SK-N-SH (cell line): ENCODE data around the gene SFMBT2. TPM values are rescaled to one million over a fixed set of nuclear protein-coding genes. Genes with fewer than 3 reads are reported as not detected.

Experiments
- CTCF ChIA-PET: fragments of 300-600, 350-600 bp; formaldehyde crosslinking; extraction: SDS; loops from one replicate; lab custom pipeline; 2021; lab: Yijun Ruan, JAX
- POLR2A ChIA-PET: fragments of 350-600 bp; sonication (Branson Sonifier 250); formaldehyde crosslinking; extraction: SDS; loops from one replicate; lab custom pipeline; 2020; ENCODE audit warnings: antibody characterized with exemption, inconsistent platforms; lab: Yijun Ruan, JAX
- DNase-seq: peaks from one replicate; pipeline ENCODE4 v3.0.0; 2012
- H2AFZ ChIP-seq: fragments of 200-600 bp; sonication (generic); 2 replicates; pipeline ENCODE4 v1.8.1; 2016; ENCODE audit warnings: antibody characterized with exemption, mild to moderate bottlenecking, low read depth
- H3F3A ChIP-seq: fragments of 200-600 bp; sonication (generic); replicated peaks from 2 replicates; pipeline ENCODE3; 2016; ENCODE audit warnings: antibody characterized with exemption, mild to moderate bottlenecking; ENCODE audit not compliant: insufficient read depth
- H3K27ac ChIP-seq, 2 experiments: fragments of 200-500 bp in 1 of 2; fragments of 200-600 bp in 1 of 2; sonication (Bioruptor generic) in 1 of 2; sonication (generic), shearing (Covaris generic) in 1 of 2; 2 replicates each; pipeline versions ENCODE4 v1.5.1 to v1.6.1; 2014 to 2016; ENCODE audit warnings: low read depth in 2 of 2, inconsistent platforms in 1 of 2, low read length in 1 of 2, mild to moderate bottlenecking in 1 of 2, mixed read lengths in 1 of 2
- H3K27me3 ChIP-seq: fragments of 200-600 bp; sonication (generic), shearing (Covaris generic); 2 replicates; pipeline ENCODE4 v1.6.1; 2016; ENCODE audit warnings: mixed run types; ENCODE audit not compliant: insufficient read depth
- H3K36me3 ChIP-seq, 2 experiments: fragments of 200-500 bp in 1 of 2; fragments of 200-600 bp in 1 of 2; sonication (Bioruptor generic) in 1 of 2; sonication (generic) in 1 of 2; replicated peaks in 1 of 2; 2 replicates each; pipeline versions ENCODE3 to v1.5.1; 2014 to 2016; ENCODE audit warnings: low read length in 1 of 2, mild to moderate bottlenecking in 1 of 2; ENCODE audit not compliant: insufficient read depth in 2 of 2, control insufficient read depth in 1 of 2
- H3K4me1 ChIP-seq, 2 experiments: fragments of 200-500 bp in 1 of 2; fragments of 200-600 bp in 1 of 2; sonication (Bioruptor generic) in 1 of 2; sonication (generic), shearing (Covaris generic) in 1 of 2; 2 replicates each; pipeline versions ENCODE4 v1.5.1 to v1.6.1; 2014 to 2016; ENCODE audit warnings: low read depth in 1 of 2, low read length in 1 of 2, mixed run types in 1 of 2; ENCODE audit not compliant: insufficient read depth in 2 of 2, control insufficient read depth in 1 of 2
- H3K4me2 ChIP-seq: fragments of 200-600 bp; sonication (generic), shearing (Covaris generic); 2 replicates; pipeline ENCODE4 v1.6.1; 2017; ENCODE audit warnings: mixed run types
- H3K4me3 ChIP-seq, 2 experiments: fragments of 200-500 bp in 1 of 2; fragments of 200-600 bp in 1 of 2; sonication (Bioruptor generic) in 1 of 2; sonication (generic), shearing (Covaris generic) in 1 of 2; 2 replicates each; pipeline versions ENCODE4 v1.5.1 to v1.8.1; 2014 to 2016; ENCODE audit warnings: low read depth in 2 of 2, inconsistent platforms in 1 of 2, low read length in 1 of 2, mild to moderate bottlenecking in 1 of 2, mixed read lengths in 1 of 2, moderate library complexity in 1 of 2
- H3K79me2 ChIP-seq: fragments of 200-600 bp; sonication (generic); 2 replicates; pipeline ENCODE4 v1.8.1; 2017; ENCODE audit warnings: mild to moderate bottlenecking; ENCODE audit not compliant: insufficient read depth
- H3K9ac ChIP-seq: fragments of 200-600 bp; sonication (generic); 2 replicates; pipeline ENCODE4 v1.6.1; 2017; ENCODE audit warnings: mixed run types
- H3K9me2 ChIP-seq: fragments of 200-600 bp; sonication (generic); 2 replicates; pipeline ENCODE4 v1.6.1; 2017; ENCODE audit warnings: mixed run types
- H3K9me3 ChIP-seq: fragments of 200-600 bp; sonication (generic); 2 replicates; pipeline ENCODE4 v1.6.1; 2017; ENCODE audit warnings: mixed run types, mild to moderate bottlenecking, moderate library complexity
- H4K20me1 ChIP-seq: fragments of 200-600 bp; sonication (generic); 2 replicates; pipeline ENCODE4 v1.6.1; 2017; ENCODE audit warnings: mild to moderate bottlenecking, mixed run types; ENCODE audit not compliant: insufficient read depth
- FOXJ3 ChIP-seq: sonication (generic); formaldehyde crosslinking; IDR thresholded peaks from 2 replicates; pipeline ENCODE4 v1.5.1; 2020; ENCODE audit warnings: mild to moderate bottlenecking, missing genetic modification reagents
- GABPA ChIP-seq: IDR thresholded peaks from 2 replicates; pipeline ENCODE4 v1.4.0; 2012; ENCODE audit warnings: low read depth, mild to moderate bottlenecking
- MXI1 ChIP-seq: IDR thresholded peaks from 2 replicates; pipeline ENCODE4 v1.6.1; 2012; ENCODE audit warnings: mild to moderate bottlenecking, low read depth, low read length, improper control_type of control experiment
- RCOR1 ChIP-seq: fragments of 150-350 bp; IDR thresholded peaks from 2 replicates; pipeline ENCODE4 v1.6.1; 2017; ENCODE audit warnings: antibody characterized with exemption, low read length
- RFX5 ChIP-seq: IDR thresholded peaks from 2 replicates; pipeline ENCODE4 v1.6.1; 2012; ENCODE audit warnings: mild to moderate bottlenecking, improper control_type of control experiment, low read length
- TAF1 ChIP-seq: IDR thresholded peaks from 2 replicates; pipeline ENCODE4 v1.6.1; 2012; ENCODE audit warnings: low read depth, mild to moderate bottlenecking, low read length, moderate library complexity, borderline replicate concordance
- TCF12 ChIP-seq: IDR thresholded peaks from 2 replicates; pipeline ENCODE4 v1.4.0; 2012
- YY1 ChIP-seq: IDR thresholded peaks from 2 replicates; pipeline ENCODE4 v1.4.0; 2012; ENCODE audit warnings: low read depth, mild to moderate bottlenecking
- WGBS: methylation state at CpG from one replicate; pipeline ENCODE4 v1.1.6; 2017; ENCODE audit warnings: low lambda C conversion rate; 5-methylcytosine and 5-hydroxymethylcytosine counted together
- polyA plus RNA-seq, 3 experiments: library from polyadenylated mRNA; depleted of rRNA; stranded (reverse); fragments of >200 nt; gene quantifications; 2 replicates each; pipeline ENCODE4 v1.2.3, GENCODE V29; 2012
- TF ChIP-seq, protein P1 (sequence below): IDR thresholded peaks from 2 replicates; pipeline ENCODE4 v1.4.0; 2012; ENCODE audit warnings: low read depth, borderline replicate concordance
- TF ChIP-seq, protein P2 (sequence below): IDR thresholded peaks from 2 replicates; pipeline ENCODE4 v1.4.0; 2012; ENCODE audit warnings: low read depth, borderline replicate concordance
- TF ChIP-seq, protein P3 (sequence below): fragments of 150-350 bp; IDR thresholded peaks from 2 replicates; pipeline ENCODE4 v1.6.1; 2016; ENCODE audit warnings: mild to moderate bottlenecking, low read depth, low read length
- TF ChIP-seq, protein P4 (sequence below): IDR thresholded peaks from 2 replicates; pipeline ENCODE4; 2012

SFMBT2 gene
- polyA plus RNA-seq, 1 of the 3 experiments (the other 2 are of a cell fraction), result 0.20 TPM

DNA sequence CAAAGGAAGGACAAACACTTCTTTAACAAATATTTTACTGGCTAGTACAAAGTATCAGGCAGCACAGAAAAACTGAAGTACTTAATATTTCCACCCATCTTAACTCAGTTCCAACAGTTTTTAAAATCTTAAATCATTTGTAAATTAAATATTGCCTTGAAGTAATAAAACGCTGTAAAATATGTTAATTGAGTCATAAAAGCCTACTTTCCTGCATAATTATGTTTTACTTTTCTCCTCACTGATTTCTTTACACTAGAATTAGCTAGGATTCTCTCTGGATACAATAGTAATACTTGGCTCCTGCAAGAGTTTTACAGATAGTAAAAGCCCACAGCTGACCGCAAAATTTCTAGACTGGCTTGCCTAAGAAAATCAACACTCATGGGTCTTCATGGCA lies 74.9 kb downstream of the SFMBT2 start:
- no peaks in the 10 kb centered on the region for H3K27me3 ChIP-seq
- H3K4me2 ChIP-seq, result no peak overlapping the region
- no peak for DNase-seq
- no peaks in the 10 kb centered on the region for H3K79me2 ChIP-seq
- no peak overlapping the region for H3K4me3 ChIP-seq
- WGBS, result 62% methylated on average over 2 of the region's 2 CpGs
- peaks cover 0 to 4% of the 10 kb centered on the region in 2 experiments; a peak in 1 of 4 replicates for H3K4me1 ChIP-seq
- TF ChIP-seq RFX5, result no peak
- no peak for TF ChIP-seq GABPA
- TF ChIP-seq, protein P1, sequence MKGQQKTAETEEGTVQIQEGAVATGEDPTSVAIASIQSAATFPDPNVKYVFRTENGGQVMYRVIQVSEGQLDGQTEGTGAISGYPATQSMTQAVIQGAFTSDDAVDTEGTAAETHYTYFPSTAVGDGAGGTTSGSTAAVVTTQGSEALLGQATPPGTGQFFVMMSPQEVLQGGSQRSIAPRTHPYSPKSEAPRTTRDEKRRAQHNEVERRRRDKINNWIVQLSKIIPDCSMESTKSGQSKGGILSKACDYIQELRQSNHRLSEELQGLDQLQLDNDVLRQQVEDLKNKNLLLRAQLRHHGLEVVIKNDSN, result no peak
- TF ChIP-seq TAF1, result no peak
- TF ChIP-seq MXI1, result no peak
- TF ChIP-seq FOXJ3, result no peak
- TF ChIP-seq TCF12, result no peak
- TF ChIP-seq, protein P2, sequence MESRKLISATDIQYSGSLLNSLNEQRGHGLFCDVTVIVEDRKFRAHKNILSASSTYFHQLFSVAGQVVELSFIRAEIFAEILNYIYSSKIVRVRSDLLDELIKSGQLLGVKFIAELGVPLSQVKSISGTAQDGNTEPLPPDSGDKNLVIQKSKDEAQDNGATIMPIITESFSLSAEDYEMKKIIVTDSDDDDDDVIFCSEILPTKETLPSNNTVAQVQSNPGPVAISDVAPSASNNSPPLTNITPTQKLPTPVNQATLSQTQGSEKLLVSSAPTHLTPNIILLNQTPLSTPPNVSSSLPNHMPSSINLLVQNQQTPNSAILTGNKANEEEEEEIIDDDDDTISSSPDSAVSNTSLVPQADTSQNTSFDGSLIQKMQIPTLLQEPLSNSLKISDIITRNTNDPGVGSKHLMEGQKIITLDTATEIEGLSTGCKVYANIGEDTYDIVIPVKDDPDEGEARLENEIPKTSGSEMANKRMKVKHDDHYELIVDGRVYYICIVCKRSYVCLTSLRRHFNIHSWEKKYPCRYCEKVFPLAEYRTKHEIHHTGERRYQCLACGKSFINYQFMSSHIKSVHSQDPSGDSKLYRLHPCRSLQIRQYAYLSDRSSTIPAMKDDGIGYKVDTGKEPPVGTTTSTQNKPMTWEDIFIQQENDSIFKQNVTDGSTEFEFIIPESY, result no peak
- TF ChIP-seq, protein P3, sequence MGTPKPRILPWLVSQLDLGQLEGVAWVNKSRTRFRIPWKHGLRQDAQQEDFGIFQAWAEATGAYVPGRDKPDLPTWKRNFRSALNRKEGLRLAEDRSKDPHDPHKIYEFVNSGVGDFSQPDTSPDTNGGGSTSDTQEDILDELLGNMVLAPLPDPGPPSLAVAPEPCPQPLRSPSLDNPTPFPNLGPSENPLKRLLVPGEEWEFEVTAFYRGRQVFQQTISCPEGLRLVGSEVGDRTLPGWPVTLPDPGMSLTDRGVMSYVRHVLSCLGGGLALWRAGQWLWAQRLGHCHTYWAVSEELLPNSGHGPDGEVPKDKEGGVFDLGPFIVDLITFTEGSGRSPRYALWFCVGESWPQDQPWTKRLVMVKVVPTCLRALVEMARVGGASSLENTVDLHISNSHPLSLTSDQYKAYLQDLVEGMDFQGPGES, result no peak
- no peak for TF ChIP-seq YY1
- no peaks in the 10 kb centered on the region for H4K20me1 ChIP-seq
- H3K9me3 ChIP-seq, result no peaks in the 10 kb centered on the region
- ChIA-PET POLR2A (no interaction called here), CTCF (no interaction called here)
- no peaks in the 10 kb centered on the region for H3K36me3 ChIP-seq
- no peak overlapping the region for H2AFZ ChIP-seq
- no peaks in the 10 kb centered on the region for H3F3A ChIP-seq
- H3K9ac ChIP-seq, result no peak overlapping the region
- no peaks in the 10 kb centered on the region for H3K9me2 ChIP-seq
- H3K27ac ChIP-seq, result no peak overlapping the region

DNA sequence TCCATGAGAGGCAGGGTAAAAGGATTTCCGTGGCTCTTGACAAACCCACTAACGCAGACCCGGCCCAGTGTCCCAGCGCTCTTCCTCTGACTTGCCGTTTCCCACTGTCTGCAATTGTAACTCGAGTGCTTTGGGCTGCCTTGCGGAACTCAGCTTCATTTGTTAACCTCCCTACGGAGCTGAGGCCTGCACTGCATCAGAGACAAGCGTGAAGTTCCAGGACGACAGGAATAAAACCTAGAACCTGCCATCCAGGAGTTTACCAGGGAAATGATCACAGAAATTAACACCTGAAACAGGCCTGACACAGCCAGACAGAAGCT lies 76.2 kb downstream of the SFMBT2 start:
- Histone ChIP-seq H3K9me3 (no peaks in the 10 kb centered on the region), H3K4me3 (no peak overlapping the region), H4K20me1 (no peaks in the 10 kb centered on the region), H3K9me2 (no peaks in the 10 kb centered on the region), H3K4me2 (no peak overlapping the region), H2AFZ (no peak overlapping the region), H3K27ac (no peak overlapping the region), H3K27me3 (no peaks in the 10 kb centered on the region), H3K79me2 (no peaks in the 10 kb centered on the region), H3K36me3 (no peaks in the 10 kb centered on the region), H3K4me1 (peaks cover 0 to 4% of the 10 kb centered on the region in 2 experiments; a peak in 1 of 4 replicates), H3K9ac (no peak overlapping the region), H3F3A (no peaks in the 10 kb centered on the region)
- WGBS, result 65% methylated on average over 10 of the region's 10 CpGs
- ChIA-PET CTCF (interaction anchor here (0.8 kb wide), 1 partner anchor 65 kb away, joined by 3 read pairs; no protein-coding TSS in a partner anchor), POLR2A (interaction anchor here (1.1 kb wide), 1 partner anchor 11 kb away, joined by 3 read pairs; no protein-coding TSS in a partner anchor)
- DNase-seq, result no peak
- TF ChIP-seq, protein P1, result no peak
- TF ChIP-seq, protein P4, sequence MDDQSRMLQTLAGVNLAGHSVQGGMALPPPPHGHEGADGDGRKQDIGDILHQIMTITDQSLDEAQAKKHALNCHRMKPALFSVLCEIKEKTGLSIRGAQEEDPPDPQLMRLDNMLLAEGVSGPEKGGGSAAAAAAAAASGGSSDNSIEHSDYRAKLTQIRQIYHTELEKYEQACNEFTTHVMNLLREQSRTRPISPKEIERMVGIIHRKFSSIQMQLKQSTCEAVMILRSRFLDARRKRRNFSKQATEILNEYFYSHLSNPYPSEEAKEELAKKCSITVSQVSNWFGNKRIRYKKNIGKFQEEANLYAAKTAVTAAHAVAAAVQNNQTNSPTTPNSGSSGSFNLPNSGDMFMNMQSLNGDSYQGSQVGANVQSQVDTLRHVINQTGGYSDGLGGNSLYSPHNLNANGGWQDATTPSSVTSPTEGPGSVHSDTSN, result no peak
- no peak for TF ChIP-seq MXI1
- no peak for TF ChIP-seq RCOR1
- no peak for TF ChIP-seq TAF1
